NCI-H2227 (cell line): ENCODE results near the gene ZDHHC16.
"Not testable (repeated sequence)": the region's sequence is repeated elsewhere in the genome, so short reads cannot be mapped to it uniquely, and the experiment has no call there.

Experiments
- DNase-seq: peaks from one replicate; lab custom pipeline; 2025; ENCODE audit not compliant: unreplicated experiment; lab: John Stamatoyannopoulos, UW

The ZDHHC16 gene

GRCh38 chr10:97445722-97446639, at the start of gene ZDHHC16, which contains the start of gene EXOSC1:
ZDHHC16 (plus strand) TSS chr10:97446175; CDS start chr10:97451676, 5,501 bp downstream.
EXOSC1 (minus strand) TSS chr10:97446006; CDS start chr10:97445985, 21 bp downstream.
- DNase-seq = peak; percentile 93

GRCh38 chr10:97399843-97400545, 46.0 kb upstream of the ZDHHC16 start:
- DNase-seq = peak; percentile 59

- DNase-seq = peak; percentile 96
Measured at GRCh38 chr10:97400665-97401454, 45.1 kb upstream of the ZDHHC16 start, which contains the start of gene RRP12. RRP12 (minus strand) TSS chr10:97401340; CDS start chr10:97401231, 109 bp downstream.

- DNase-seq = no peak
Measured at GRCh38 chr10:97401455-97401919, 44.5 kb upstream of the ZDHHC16 start.

GRCh38 chr10:97404044-97404443, 41.9 kb upstream of the ZDHHC16 start:
- no peak for DNase-seq

GRCh38 chr10:97406064-97406463, 39.9 kb upstream of the ZDHHC16 start:
- DNase-seq = no peak

GRCh38 chr10:97406483-97406882, 39.5 kb upstream of the ZDHHC16 start:
- DNase-seq = not testable (repeated sequence)

- peak; percentile 78 for DNase-seq
Measured at GRCh38 chr10:97407211-97407951, 38.6 kb upstream of the ZDHHC16 start.

GRCh38 chr10:97407952-97408248, 38.1 kb upstream of the ZDHHC16 start:
- DNase-seq = no peak

- DNase-seq = no peak
Measured at GRCh38 chr10:97408496-97408992, 37.4 kb upstream of the ZDHHC16 start.

GRCh38 chr10:97411406-97411805, 34.6 kb upstream of the ZDHHC16 start:
- no peak for DNase-seq

GRCh38 chr10:97412891-97413304, 33.1 kb upstream of the ZDHHC16 start:
- no peak for DNase-seq

GRCh38 chr10:97416565-97416964, 29.4 kb upstream of the ZDHHC16 start:
- no peak for DNase-seq

GRCh38 chr10:97423757-97424098, 22.2 kb upstream of the ZDHHC16 start:
- not testable (repeated sequence) for DNase-seq

GRCh38 chr10:97425964-97426775, 19.8 kb upstream of the ZDHHC16 start, which contains the start of gene PGAM1:
PGAM1 (plus strand) TSS chr10:97426191; CDS start chr10:97426308, 117 bp downstream.
- peak; percentile 94 for DNase-seq

GRCh38 chr10:97426776-97427570, 19.0 kb upstream of the ZDHHC16 start:
- peak; percentile 11 for DNase-seq

GRCh38 chr10:97427571-97428179, 18.3 kb upstream of the ZDHHC16 start:
- DNase-seq = peak; percentile 28

- peak; percentile 9 for DNase-seq
Measured at GRCh38 chr10:97428572-97428981, 17.4 kb upstream of the ZDHHC16 start.
